HG03565 (cell line): Measurements from ENCODE around the gene SLC39A5.
"Not testable (repeated sequence)": the region's sequence is repeated elsewhere in the genome, so short reads cannot be mapped to it uniquely, and the experiment has no call there.

Experiments used
- ATAC-seq: cut with Tn5 transposase; IDR thresholded peaks from one replicate; pipeline ENCODE4 v1.9.1; 2021; ENCODE audit warnings: mild to moderate bottlenecking, moderate library complexity; ENCODE audit not compliant: unreplicated experiment

Gene SLC39A5

GRCh38 chr12:56272468-56272867, 42.6 kb downstream of the SLC39A5 start:
- ATAC-seq: not testable (repeated sequence)

GRCh38 chr12:56274299-56274698, 44.4 kb downstream of the SLC39A5 start:
- ATAC-seq: no peak

DNA sequence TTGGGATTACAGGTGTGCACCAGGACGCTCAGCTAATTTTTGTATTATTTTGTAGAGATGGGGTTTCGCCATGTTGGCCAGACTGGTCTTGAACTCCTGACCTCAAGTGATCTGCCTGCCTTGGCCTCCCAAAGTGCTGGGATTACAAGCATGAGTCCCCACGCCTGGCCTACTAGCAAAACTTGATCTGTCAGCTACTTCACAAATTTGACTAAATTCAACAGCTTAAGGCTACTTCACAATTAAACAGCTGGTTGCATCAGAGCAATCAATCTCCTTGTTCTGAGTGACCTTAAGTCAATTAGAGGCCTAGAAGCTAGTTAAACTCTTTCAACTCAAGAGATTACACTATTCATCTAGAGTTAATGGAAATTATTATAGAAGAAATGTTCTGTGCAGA, 49.1 kb downstream of the SLC39A5 start:
- no peak for ATAC-seq

DNA sequence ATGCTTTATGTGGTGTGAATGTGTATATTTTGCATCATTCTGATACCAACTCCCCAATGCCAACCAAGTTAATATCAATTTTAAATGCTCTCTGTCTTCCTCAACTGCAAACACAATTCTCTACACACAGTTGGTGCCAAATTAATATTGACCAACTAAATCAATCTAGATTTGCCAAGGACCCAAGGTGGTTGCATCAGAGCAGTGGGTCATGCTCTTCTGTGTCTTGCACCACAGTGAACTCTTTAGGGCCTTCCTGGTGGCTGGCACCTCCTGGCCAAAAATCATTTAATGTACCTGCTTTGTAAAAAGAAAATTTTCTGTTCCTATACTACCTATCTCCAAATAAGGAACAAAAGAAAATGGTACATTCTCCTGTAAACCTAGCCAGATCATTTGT, 51.0 kb downstream of the SLC39A5 start:
- ATAC-seq: no peak

DNA sequence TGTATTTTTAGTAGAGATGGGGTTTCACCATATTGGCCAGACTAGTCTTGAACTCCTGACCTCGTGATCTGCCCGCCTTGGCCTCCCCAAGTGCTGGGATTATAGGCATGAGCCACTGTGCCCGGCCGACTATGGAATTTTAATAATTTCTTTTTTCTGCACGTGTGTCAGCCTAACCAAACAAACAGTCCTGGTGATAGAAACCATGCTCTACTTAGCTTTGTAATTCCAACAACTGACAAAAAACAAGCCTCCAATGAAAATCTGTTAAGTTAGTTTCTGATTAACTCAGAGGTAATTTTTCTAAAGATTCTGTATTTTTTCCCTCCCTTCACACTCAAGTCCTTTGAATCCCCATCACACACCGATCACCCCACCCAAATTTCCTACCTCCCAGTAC, 52.2 kb downstream of the SLC39A5 start:
- no peak for ATAC-seq

DNA sequence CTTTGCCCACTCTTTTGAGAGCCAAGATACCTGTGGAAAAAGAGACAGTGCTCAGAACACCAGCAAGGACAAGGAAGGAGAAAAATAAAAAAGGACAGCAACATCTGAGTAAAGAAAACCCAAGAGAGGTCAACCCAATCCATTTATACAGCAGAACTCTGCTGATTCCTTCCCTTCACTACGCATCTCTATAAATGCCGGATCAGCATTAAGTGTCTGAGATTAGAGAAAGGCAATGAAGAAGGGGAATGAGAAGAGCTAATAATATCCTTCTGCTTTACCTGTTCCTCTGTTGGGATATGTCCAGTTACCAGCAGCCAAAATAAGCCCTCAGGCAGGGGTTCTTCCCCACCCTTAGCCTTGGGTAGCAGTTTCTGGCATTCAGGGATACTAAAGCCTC, 52.7 kb downstream of the SLC39A5 start:
- no peak for ATAC-seq

DNA sequence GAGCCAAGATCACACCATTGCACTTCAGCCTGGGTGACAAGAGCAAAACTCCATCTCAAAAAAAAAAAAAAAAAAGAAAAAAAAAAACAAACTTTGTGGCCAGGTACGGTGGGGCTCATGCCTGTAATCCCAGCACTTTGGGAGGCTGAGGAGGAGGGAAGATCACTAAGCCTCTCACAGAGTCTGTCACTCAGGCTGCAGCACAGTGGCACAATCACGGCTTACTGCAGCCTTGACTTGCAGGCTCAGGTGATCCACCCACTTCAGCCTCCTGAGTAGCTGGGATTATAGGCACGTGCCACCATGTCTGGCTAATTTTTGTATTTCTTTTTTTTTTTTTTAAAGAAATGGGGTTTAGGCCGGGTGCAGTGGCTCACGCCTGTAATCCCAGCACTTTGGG, 54.4 kb downstream of the SLC39A5 start:
- ATAC-seq: not testable (repeated sequence)

- no peak for ATAC-seq
Measured at GRCh38 chr12:56286044-56286830, 56.4 kb downstream of the SLC39A5 start.
